ENCODE measurements around the gene GPR137. TPM values are rescaled to one million over a fixed set of nuclear protein-coding genes. Genes with fewer than 3 reads are reported as not detected.
"Not testable (repeated sequence)": the region's sequence is repeated elsewhere in the genome, so short reads cannot be mapped to it uniquely, and the experiment has no call there.

The GPR137 gene
- total RNA-seq, 2 experiments from 2014 or later, result 32.5 to 35.7 TPM

GRCh38 chr11:64321533-64321932 lies 35.9 kb downstream of the GPR137 start:
- no peaks in the 10 kb centered on the region for H3K27me3 Mint-ChIP-seq
- no peak overlapping the region for H3K4me3 Mint-ChIP-seq
- no peaks in the 10 kb centered on the region for H3K9me3 Mint-ChIP-seq
- no peak overlapping the region for H3K27ac Mint-ChIP-seq
- peaks cover 29% of the 10 kb centered on the region for H3K4me1 Mint-ChIP-seq
- DNase-seq, result no peak
- H3K36me3 Mint-ChIP-seq, result peaks cover 23% of the 10 kb centered on the region

GRCh38 chr11:64322925-64323260 lies 37.2 kb downstream of the GPR137 start:
- Mint-ChIP-seq H3K4me3 (no peak overlapping the region), H3K4me1 (peaks cover 23% of the 10 kb centered on the region), H3K27me3 (no peaks in the 10 kb centered on the region), H3K9me3 (no peaks in the 10 kb centered on the region), H3K36me3 (peaks cover 12% of the 10 kb centered on the region), H3K27ac (no peak overlapping the region)
- DNase-seq, result no peak

GRCh38 chr11:64323373-64323772 lies 37.7 kb downstream of the GPR137 start:
- Mint-ChIP-seq H3K36me3 (peaks cover 12% of the 10 kb centered on the region), H3K4me1 (peaks cover 23% of the 10 kb centered on the region), H3K4me3 (no peak overlapping the region), H3K9me3 (no peaks in the 10 kb centered on the region), H3K27me3 (no peaks in the 10 kb centered on the region), H3K27ac (no peak overlapping the region)
- DNase-seq, result no peak

GRCh38 chr11:64323984-64324383 lies 38.3 kb downstream of the GPR137 start:
- H3K4me1 Mint-ChIP-seq, result peaks cover 20% of the 10 kb centered on the region
- H3K4me3 Mint-ChIP-seq, H3K27me3 Mint-ChIP-seq, DNase-seq, H3K9me3 Mint-ChIP-seq, H3K27ac Mint-ChIP-seq: not testable (repeated sequence)
- peaks cover 11% of the 10 kb centered on the region for H3K36me3 Mint-ChIP-seq

- no peaks in the 10 kb centered on the region for H3K27me3 Mint-ChIP-seq
- no peak for DNase-seq
- H3K4me3 Mint-ChIP-seq, result no peak overlapping the region
- H3K36me3 Mint-ChIP-seq, result peaks cover 8% of the 10 kb centered on the region
- no peaks in the 10 kb centered on the region for H3K9me3 Mint-ChIP-seq
- H3K4me1 Mint-ChIP-seq, result peaks cover 12% of the 10 kb centered on the region
- no peak overlapping the region for H3K27ac Mint-ChIP-seq
Observed at GRCh38 chr11:64324692-64325469, 39.2 kb downstream of the GPR137 start.

- no peaks in the 10 kb centered on the region for H3K36me3 Mint-ChIP-seq
- H3K4me3 Mint-ChIP-seq, result no peak overlapping the region
- no peaks in the 10 kb centered on the region for H3K27me3 Mint-ChIP-seq
- H3K27ac Mint-ChIP-seq, result no peak overlapping the region
- H3K4me1 Mint-ChIP-seq, result peaks cover 6% of the 10 kb centered on the region
- H3K9me3 Mint-ChIP-seq, result no peaks in the 10 kb centered on the region
- no peak for DNase-seq
Observed at GRCh38 chr11:64327375-64327774, 41.7 kb downstream of the GPR137 start.

GRCh38 chr11:64327993-64328392 lies 42.3 kb downstream of the GPR137 start:
- Mint-ChIP-seq H3K27me3 (no peaks in the 10 kb centered on the region), H3K9me3 (no peaks in the 10 kb centered on the region), H3K27ac (no peak overlapping the region), H3K4me3 (no peak overlapping the region), H3K4me1 (peaks cover 6% of the 10 kb centered on the region), H3K36me3 (no peaks in the 10 kb centered on the region)
- no peak for DNase-seq

GRCh38 chr11:64330888-64331287 lies 45.2 kb downstream of the GPR137 start:
- H3K4me3 Mint-ChIP-seq, result no peak overlapping the region
- H3K4me1 Mint-ChIP-seq, result peaks cover 12% of the 10 kb centered on the region
- no peaks in the 10 kb centered on the region for H3K27me3 Mint-ChIP-seq
- no peaks in the 10 kb centered on the region for H3K9me3 Mint-ChIP-seq
- H3K36me3 Mint-ChIP-seq, result peaks cover 2% of the 10 kb centered on the region
- no peak overlapping the region for H3K27ac Mint-ChIP-seq
- no peak for DNase-seq

GRCh38 chr11:64331569-64332371 lies 46.1 kb downstream of the GPR137 start:
- Mint-ChIP-seq H3K9me3 (no peaks in the 10 kb centered on the region), H3K36me3 (peaks cover 2% of the 10 kb centered on the region), H3K4me1 (peaks cover 15% of the 10 kb centered on the region), H3K4me3 (no peak overlapping the region), H3K27me3 (no peaks in the 10 kb centered on the region), H3K27ac (peak overlapping the region; percentile 9)
- peak; percentile 82 for DNase-seq

GRCh38 chr11:64333556-64333955 lies 47.9 kb downstream of the GPR137 start:
- no peaks in the 10 kb centered on the region for H3K27me3 Mint-ChIP-seq
- no peak overlapping the region for H3K27ac Mint-ChIP-seq
- H3K9me3 Mint-ChIP-seq, result no peaks in the 10 kb centered on the region
- peaks cover 2% of the 10 kb centered on the region for H3K36me3 Mint-ChIP-seq
- DNase-seq, result no peak
- H3K4me1 Mint-ChIP-seq, result peaks cover 17% of the 10 kb centered on the region
- no peak overlapping the region for H3K4me3 Mint-ChIP-seq

- Mint-ChIP-seq H3K27ac (no peak overlapping the region), H3K4me3 (no peak overlapping the region), H3K27me3 (no peaks in the 10 kb centered on the region), H3K4me1 (peaks cover 28% of the 10 kb centered on the region), H3K9me3 (no peaks in the 10 kb centered on the region), H3K36me3 (peaks cover 2% of the 10 kb centered on the region)
- DNase-seq, result peak; percentile 50
Observed at GRCh38 chr11:64334764-64335735, 49.4 kb downstream of the GPR137 start.

GRCh38 chr11:64337538-64338249 lies 52.0 kb downstream of the GPR137 start:
- peak overlapping the region; percentile 34 for H3K27ac Mint-ChIP-seq
- peaks cover 31% of the 10 kb centered on the region for H3K4me1 Mint-ChIP-seq
- no peaks in the 10 kb centered on the region for H3K9me3 Mint-ChIP-seq
- peaks cover 10% of the 10 kb centered on the region for H3K36me3 Mint-ChIP-seq
- H3K27me3 Mint-ChIP-seq, result no peaks in the 10 kb centered on the region
- no peak for DNase-seq
- H3K4me3 Mint-ChIP-seq, result no peak overlapping the region

GRCh38 chr11:64338716-64339115 lies 53.1 kb downstream of the GPR137 start:
- H3K27ac Mint-ChIP-seq, result peak overlapping the region; percentile 90
- peak overlapping the region; percentile 92 for H3K4me3 Mint-ChIP-seq
- no peaks in the 10 kb centered on the region for H3K9me3 Mint-ChIP-seq
- H3K4me1 Mint-ChIP-seq, result peaks cover 31% of the 10 kb centered on the region
- H3K27me3 Mint-ChIP-seq, result no peaks in the 10 kb centered on the region
- peaks cover 10% of the 10 kb centered on the region for H3K36me3 Mint-ChIP-seq
- no peak for DNase-seq

Data from activated naive CD8-positive, alpha-beta T cell treated with anti-CD3 and anti-CD28 coated beads for 36 hours (primary cell).